Spleen (tissue), 11 donors: Measurements from ENCODE around the gene ZNF775. TPM values are rescaled to one million over a fixed set of nuclear protein-coding genes. Genes with fewer than 3 reads are reported as not detected.

ENCODE experiments used
- DNase-seq: peaks from one replicate; pipeline ENCODE4 v3.0.0-alpha.2; 2020
- H3K27ac ChIP-seq, 8 donors: fragments of 200-600 bp; sonication (generic) in 7 of 8; 1 replicate in 4 of 8; 2 replicates in 4 of 8; pipeline versions ENCODE4 v1.5.0 to v1.8.0; 2016 to 2021; ENCODE audit warnings: inconsistent platforms in 4 of 8, mild to moderate bottlenecking in 4 of 8, moderate library complexity in 1 of 8
- H3K27me3 ChIP-seq, 7 donors: fragments of 200-600 bp; sonication (generic) in 6 of 7; replicated peaks in 1 of 7; 1 replicate in 4 of 7; 2 replicates in 3 of 7; pipeline versions ENCODE4 v1.5.0 to v1.8.0; 2016 to 2021; ENCODE audit warnings: inconsistent platforms in 3 of 7, mild to moderate bottlenecking in 1 of 7
- H3K36me3 ChIP-seq, 6 donors: fragments of 200-600 bp; sonication (generic) in 5 of 6; 1 replicate in 4 of 6; 2 replicates in 2 of 6; pipeline versions ENCODE4 v1.5.0 to v1.8.0; 2016 to 2021; ENCODE audit warnings: inconsistent platforms in 2 of 6
- H3K4me1 ChIP-seq, 6 donors: fragments of 200-600 bp; sonication (generic) in 5 of 6; 1 replicate in 3 of 6; 2 replicates in 3 of 6; pipeline versions ENCODE4 v1.5.0 to v1.8.0; 2016 to 2021; ENCODE audit warnings: inconsistent platforms in 3 of 6
- H3K4me3 ChIP-seq, 8 donors: fragments of 200-600 bp; sonication (generic) in 7 of 8; 1 replicate in 4 of 8; 2 replicates in 4 of 8; pipeline versions ENCODE4 v1.5.0 to v1.8.0; 2016 to 2021; ENCODE audit warnings: inconsistent platforms in 4 of 8, mild to moderate bottlenecking in 4 of 8, moderate library complexity in 2 of 8
- H3K9me3 ChIP-seq, 8 donors: fragments of 200-600 bp; sonication (generic) in 7 of 8; 1 replicate in 4 of 8; 2 replicates in 4 of 8; pipeline versions ENCODE4 v1.5.0 to v1.8.0; 2016 to 2021; ENCODE audit warnings: inconsistent platforms in 4 of 8
- POLR2A ChIP-seq, 3 donors: fragments of 450-650 bp; IDR thresholded peaks; one replicate each; pipeline ENCODE4 v1.5.1; 2017; ENCODE audit warnings: antibody characterized with exemption in 3 of 3, mild to moderate bottlenecking in 1 of 3
- POLR2AphosphoS5 ChIP-seq, 3 donors: sonication (generic); formaldehyde crosslinking; IDR thresholded peaks; one replicate each; pipeline ENCODE4 v1.5.1; 2017; ENCODE audit warnings: antibody characterized with exemption in 3 of 3
- WGBS, 5 donors: extraction: QIAGEN DNeasy Blood & Tissue Kit in 3 of 5; methylation state at CpG; one replicate each; pipeline versions ENCODE4 v1.1.5 to v1.1.7; 2013 to 2018; 5-methylcytosine and 5-hydroxymethylcytosine counted together
- intact Hi-C: fragments of 100-400 bp; cut with DNase I; formaldehyde crosslinking; loops from one replicate; pipeline ENCODE4 v1.15.0; 2023; ENCODE audit warnings: low total_unique reads
- polyA plus RNA-seq, 3 donors: library from polyadenylated mRNA; stranded (reverse); fragments of 200-250 nt; gene quantifications; one replicate each; pipeline ENCODE4 v1.2.1, GENCODE V29; 2013
- total RNA-seq, 7 donors: library from RNA; depleted of rRNA in 3 of 7; stranded (reverse); fragments of >200 nt in 3 of 7; fragmentation: NEBNext Ultra II Directional in 4 of 7; extraction: Animal tissue kit (Norgen Biotek cat#: 25700) in 4 of 7; gene quantifications; one replicate each; pipeline versions ENCODE4 v1.1.0 to v1.2.1, GENCODE V29; 2016 to 2021
- TF ChIP-seq, protein P1 (sequence below), 11 experiments: fragments of 200-600 bp in 7 of 11; fragments of 450-650 bp in 4 of 11; sonication (generic) in 4 of 11; IDR thresholded peaks in 8 of 11; conservative IDR thresholded peaks in 3 of 11; 1 replicate in 7 of 11; 2 replicates in 4 of 11; pipeline versions ENCODE4 v1.4.0 to v1.8.0; 2016 to 2021; ENCODE audit warnings: antibody characterized with exemption in 11 of 11, inconsistent platforms in 4 of 11, mild to moderate bottlenecking in 1 of 11
- donor health status: healthy with polysubstance abuse.
- donor health status: DM: no; HTN: no; CAD: no; lungs with moderate emphysema.
- donor health status: DM: no; HTN: no; CAD: no.
- donor health status: Bipolar disorder and iron deficiency.
- donor health status: healthy.
- donor health status: DM: no; HTN: no; CAD: no.
- donor health status: DM: yes; HTN: yes; CAD: no.

ZNF775 gene
- total and polyA plus RNA-seq, 10 donors = 2.0 to 5.7 (median 4.2) TPM

DNA sequence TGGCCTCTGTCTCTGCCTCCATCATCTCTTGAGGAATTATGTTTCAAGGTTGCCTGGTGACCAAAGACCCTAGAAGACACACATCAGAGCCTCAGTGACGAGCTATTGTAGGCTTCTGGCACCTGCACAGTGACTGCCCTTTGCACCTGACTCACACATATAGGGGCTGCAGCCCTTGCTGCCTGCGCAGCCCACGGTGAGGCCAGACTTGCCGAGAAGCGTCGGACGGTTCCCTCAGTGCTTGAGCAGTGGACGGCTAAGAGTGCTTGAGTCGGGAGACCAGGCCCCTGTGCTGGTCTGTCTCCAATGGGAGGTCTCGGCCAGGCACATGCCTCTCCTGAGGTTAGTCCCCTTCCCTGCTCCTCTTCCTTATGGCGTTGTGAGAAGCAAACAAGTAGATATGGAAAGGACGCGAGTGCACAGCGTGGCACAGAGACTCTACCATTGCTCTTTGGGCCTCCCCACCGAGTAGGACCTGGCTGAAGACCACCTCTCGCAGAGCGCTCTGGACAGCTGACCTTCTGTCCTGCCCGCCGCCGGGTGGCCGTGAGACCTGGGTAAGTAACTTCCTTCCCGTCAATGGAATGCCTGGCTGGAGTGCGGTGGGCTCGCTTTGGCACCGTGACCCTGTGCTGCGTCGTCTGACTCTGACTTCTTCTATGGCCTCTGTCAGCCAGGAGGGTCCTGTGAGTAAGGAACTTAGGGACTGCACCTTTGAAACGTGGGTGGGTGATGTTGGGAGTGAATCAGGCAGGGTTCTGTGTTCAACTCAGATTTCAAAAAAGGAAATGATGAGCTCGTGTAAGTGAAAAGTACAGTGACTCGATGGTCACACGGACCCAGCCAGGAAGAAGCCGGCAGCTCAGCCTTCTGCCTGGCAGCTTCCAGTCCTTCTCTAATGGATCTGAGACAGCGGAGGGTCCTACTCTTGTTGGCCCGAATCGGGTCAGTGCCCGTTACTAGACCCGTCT lies 33.7 kb downstream of the ZNF775 start:
- TF ChIP-seq POLR2AphosphoS5 (IDR thresholded peaks at IDR 0.05) = peak in 1 of 3 donors; percentile 25
- TF ChIP-seq, protein P1, sequence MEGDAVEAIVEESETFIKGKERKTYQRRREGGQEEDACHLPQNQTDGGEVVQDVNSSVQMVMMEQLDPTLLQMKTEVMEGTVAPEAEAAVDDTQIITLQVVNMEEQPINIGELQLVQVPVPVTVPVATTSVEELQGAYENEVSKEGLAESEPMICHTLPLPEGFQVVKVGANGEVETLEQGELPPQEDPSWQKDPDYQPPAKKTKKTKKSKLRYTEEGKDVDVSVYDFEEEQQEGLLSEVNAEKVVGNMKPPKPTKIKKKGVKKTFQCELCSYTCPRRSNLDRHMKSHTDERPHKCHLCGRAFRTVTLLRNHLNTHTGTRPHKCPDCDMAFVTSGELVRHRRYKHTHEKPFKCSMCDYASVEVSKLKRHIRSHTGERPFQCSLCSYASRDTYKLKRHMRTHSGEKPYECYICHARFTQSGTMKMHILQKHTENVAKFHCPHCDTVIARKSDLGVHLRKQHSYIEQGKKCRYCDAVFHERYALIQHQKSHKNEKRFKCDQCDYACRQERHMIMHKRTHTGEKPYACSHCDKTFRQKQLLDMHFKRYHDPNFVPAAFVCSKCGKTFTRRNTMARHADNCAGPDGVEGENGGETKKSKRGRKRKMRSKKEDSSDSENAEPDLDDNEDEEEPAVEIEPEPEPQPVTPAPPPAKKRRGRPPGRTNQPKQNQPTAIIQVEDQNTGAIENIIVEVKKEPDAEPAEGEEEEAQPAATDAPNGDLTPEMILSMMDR (IDR thresholded peaks at IDR 0.05 in 8 of 11, conservative IDR thresholded peaks at IDR 0.05 in 3 of 11) = no peak
- no peaks in the 10 kb centered on the region for H3K27me3 ChIP-seq
- 77 to 88% (median 82%) methylated on average over 32 to 37 of the region's 37 CpGs for WGBS, 5 donors
- H3K4me3 ChIP-seq = no peak overlapping the region
- peaks cover 0 to 18% (median under 1%) of the 10 kb centered on the region in 6 donors for H3K4me1 ChIP-seq
- intact Hi-C loops = no loop called here
- H3K36me3 ChIP-seq = peaks cover 0 to 44% (median 17%) of the 10 kb centered on the region in 6 donors
- no peak for DNase-seq
- H3K9me3 ChIP-seq = no peaks in the 10 kb centered on the region
- H3K27ac ChIP-seq = no peak overlapping the region

DNA sequence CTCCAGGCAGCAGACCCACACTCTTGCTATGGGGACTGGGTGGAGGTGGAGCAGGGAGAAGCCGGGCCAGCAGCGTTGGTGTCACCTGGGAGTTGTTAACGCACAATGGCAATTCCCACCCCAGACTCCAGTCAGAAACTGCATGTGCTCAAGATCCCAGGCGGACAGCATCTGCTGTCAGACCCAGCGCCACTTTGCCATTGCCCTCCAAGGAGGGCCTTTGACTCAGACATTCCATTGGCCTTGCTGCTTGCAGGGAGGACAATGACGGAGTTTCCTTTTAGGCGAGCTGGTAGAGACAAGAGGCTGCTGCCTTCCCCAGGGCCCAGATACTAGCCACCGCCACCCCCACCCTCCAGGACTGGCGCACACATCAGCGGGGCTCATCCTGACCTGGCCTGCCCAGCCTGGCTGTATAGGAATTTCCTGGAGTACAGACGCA lies 34.5 kb downstream of the ZNF775 start:
- WGBS, 5 donors = 79 to 93% (median 91%) methylated on average over 10 to 11 of the region's 11 CpGs

DNA sequence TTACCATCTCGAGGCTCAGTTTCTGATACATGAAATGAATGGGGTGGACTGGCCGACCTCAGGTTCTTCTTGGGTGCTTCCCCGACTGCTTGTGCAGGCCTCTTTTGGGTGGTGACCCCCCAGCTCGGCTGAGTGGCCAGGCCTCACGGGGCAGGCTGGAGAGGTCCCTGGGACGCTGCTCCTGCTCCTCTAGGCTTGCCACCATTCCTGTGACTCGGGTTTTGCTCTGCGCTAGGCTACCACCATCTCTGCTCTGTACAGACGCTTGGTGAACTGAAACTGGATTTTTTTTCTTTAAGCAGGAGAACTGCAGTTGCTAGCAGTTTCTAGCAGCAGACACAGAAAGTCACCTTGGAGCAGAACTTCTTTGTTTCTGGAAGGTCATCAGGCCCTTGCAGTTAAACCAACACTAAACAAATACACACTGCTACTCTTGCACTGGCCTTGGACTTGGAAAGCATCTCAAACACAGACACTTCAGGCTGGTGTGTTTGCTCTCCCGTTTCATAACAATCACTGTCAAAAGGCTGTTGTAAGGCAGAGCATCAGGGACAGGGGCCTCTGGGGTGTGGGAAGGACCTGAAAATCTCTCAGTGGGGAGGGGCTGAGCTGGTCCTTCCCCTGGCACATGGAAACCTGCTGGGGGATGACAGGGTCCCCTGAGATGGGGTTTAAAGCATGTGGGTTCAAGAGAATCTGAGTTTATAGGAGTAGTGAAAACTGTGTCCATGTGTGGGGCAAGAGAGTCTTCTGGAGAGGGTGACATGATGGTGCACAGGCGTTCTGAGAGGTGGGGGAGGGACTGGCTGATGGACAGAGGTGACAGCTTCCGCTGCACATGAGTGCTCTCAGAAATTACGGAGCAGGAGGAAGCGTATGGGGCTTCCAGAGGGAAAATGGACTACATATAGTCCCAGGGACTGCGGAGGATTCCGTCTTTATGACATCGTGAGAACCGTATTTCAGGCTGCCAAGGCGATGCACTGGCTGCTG lies 36.3 kb downstream of the ZNF775 start:
- intact Hi-C loops = no loop called here
- no peak for DNase-seq
- Histone ChIP-seq H3K4me1 (peaks cover 0 to under 1% (median 0%) of the 10 kb centered on the region in 6 donors), H3K27me3 (no peaks in the 10 kb centered on the region), H3K9me3 (no peaks in the 10 kb centered on the region), H3K27ac (no peak overlapping the region), H3K36me3 (peaks cover 0 to 24% (median 9%) of the 10 kb centered on the region in 6 donors), H3K4me3 (no peak overlapping the region)
- TF ChIP-seq POLR2AphosphoS5 (IDR thresholded peaks at IDR 0.05) (no peak), POLR2A (IDR thresholded peaks at IDR 0.05) (no peak)
- WGBS, 5 donors = 89 to 95% (median 92%) methylated on average over 17 to 19 of the region's 19 CpGs

More for the DNA sequence above, 34.5 kb downstream of the ZNF775 start:
- Histone ChIP-seq H3K9me3 (no peaks in the 10 kb centered on the region), H3K4me3 (no peak overlapping the region), H3K4me1 (peaks cover 0 to 10% (median 0%) of the 10 kb centered on the region in 6 donors), H3K27ac (no peak overlapping the region), H3K36me3 (peaks cover 0 to 37% (median 14%) of the 10 kb centered on the region in 6 donors), H3K27me3 (no peaks in the 10 kb centered on the region)
- intact Hi-C loops = no loop called here
- TF ChIP-seq POLR2A (IDR thresholded peaks at IDR 0.05) = no peak
- TF ChIP-seq, protein P1 (IDR thresholded peaks at IDR 0.05 in 8 of 11, conservative IDR thresholded peaks at IDR 0.05 in 3 of 11) = no peak
- no peak for TF ChIP-seq POLR2AphosphoS5 (IDR thresholded peaks at IDR 0.05)
- no peak for DNase-seq

DNA sequence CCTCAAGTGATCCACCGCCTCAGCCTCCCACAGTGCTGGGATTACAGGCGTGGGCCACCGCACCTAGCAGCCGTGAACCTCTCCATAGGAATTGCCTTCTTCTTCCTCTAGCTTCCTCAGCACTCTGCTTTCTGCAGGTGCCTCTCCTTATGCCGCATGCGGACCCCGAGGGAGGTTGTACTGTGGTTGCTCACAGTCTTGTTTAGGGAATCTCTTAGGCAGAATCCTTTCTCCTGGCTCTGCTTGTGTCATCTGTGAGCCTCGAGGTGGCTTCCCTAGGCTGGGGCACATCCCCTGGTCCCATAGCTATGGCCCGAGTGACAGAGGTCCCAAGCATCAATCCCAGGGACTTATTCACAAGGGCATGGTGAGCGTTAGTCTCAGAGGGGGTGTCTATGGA lies 38.1 kb downstream of the ZNF775 start:
- 88 to 98% (median 96%) methylated on average over 10 of the region's 10 CpGs for WGBS, 5 donors
- Histone ChIP-seq H3K4me3 (no peak overlapping the region), H3K27ac (no peak overlapping the region), H3K9me3 (no peaks in the 10 kb centered on the region), H3K36me3 (peaks cover 0 to 6% (median 0%) of the 10 kb centered on the region in 6 donors), H3K4me1 (peaks cover 0 to 12% (median 7%) of the 10 kb centered on the region in 6 donors), H3K27me3 (no peaks in the 10 kb centered on the region)
- TF ChIP-seq POLR2AphosphoS5 (IDR thresholded peaks at IDR 0.05) (no peak), POLR2A (IDR thresholded peaks at IDR 0.05) (no peak)
- TF ChIP-seq, protein P1 (IDR thresholded peaks at IDR 0.05 in 8 of 11, conservative IDR thresholded peaks at IDR 0.05 in 3 of 11) = no peak
- DNase-seq = no peak
- intact Hi-C loops = no loop called here
